GM12801 (cell line): ENCODE results near the gene CEP104.

Experiments
- CTCF ChIP-seq: IDR thresholded peaks from one replicate; pipeline ENCODE4 v1.5.1; 2011; ENCODE audit warnings: control low read depth; ENCODE audit not compliant: insufficient read length; ENCODE audit errors: extremely low read depth

Gene CEP104

GRCh38 chr1:3777078-3777547, 79.9 kb downstream of the CEP104 start:
- no peak for TF ChIP-seq CTCF

- TF ChIP-seq CTCF = no peak
Measured at GRCh38 chr1:3776231-3776961, 80.6 kb downstream of the CEP104 start.

- TF ChIP-seq CTCF = no peak
Measured at GRCh38 chr1:3775490-3776230, 81.4 kb downstream of the CEP104 start.

GRCh38 chr1:3774946-3775489, 82.0 kb downstream of the CEP104 start:
- TF ChIP-seq CTCF = no peak

GRCh38 chr1:3774276-3774945, 82.6 kb downstream of the CEP104 start:
- no peak for TF ChIP-seq CTCF

- no peak for TF ChIP-seq CTCF
Measured at GRCh38 chr1:3773572-3774275, 83.3 kb downstream of the CEP104 start.
